ENCODE measurements around the gene ANKS1B. TPM values are rescaled to one million over a fixed set of nuclear protein-coding genes. Genes with fewer than 3 reads are reported as not detected.

Gene ANKS1B
- total RNA-seq, 1 experiment from 2014 or later, result 18.8 TPM

GRCh38 chr12:99235381-99235780, 749.4 kb downstream of the ANKS1B start:
- POLR2A ChIA-PET, result no interaction called here
- CTCF ChIA-PET, result interaction anchor here (0.6 kb wide), 1 partner anchor 10 kb away, joined by 3 read pairs; no protein-coding TSS in a partner anchor
- intact Hi-C loops (cut with micrococcal nuclease), result no loop called here
- DNase-seq (ENCODE audit: unreplicated experiment), result no peak
- no peaks in the 10 kb centered on the region for H3K36me3 Mint-ChIP-seq (ENCODE audit: insufficient read depth, unreplicated experiment)
- peaks cover 17% of the 10 kb centered on the region for H3K4me1 Mint-ChIP-seq (ENCODE audit: insufficient read depth, unreplicated experiment)
- peaks cover 8% of the 10 kb centered on the region for H3K9me3 Mint-ChIP-seq (ENCODE audit: unreplicated experiment)
- no TSS peak for BruUV-seq (replicated peaks)
- no peaks in the 10 kb centered on the region for H3K27me3 Mint-ChIP-seq (ENCODE audit: insufficient read depth, unreplicated experiment)
- H3K4me3 Mint-ChIP-seq (ENCODE audit: unreplicated experiment), result no peak overlapping the region
- no peak overlapping the region for H3K27ac Mint-ChIP-seq (ENCODE audit: low read depth, unreplicated experiment)
- TF ChIP-seq CTCF (IDR thresholded peaks at IDR 0.05; ENCODE audit: unreplicated experiment), result no peak

- intact Hi-C loops (cut with micrococcal nuclease), result no loop called here
- Mint-ChIP-seq H3K4me1 (ENCODE audit: insufficient read depth, unreplicated experiment) (peaks cover 17% of the 10 kb centered on the region), H3K27ac (ENCODE audit: low read depth, unreplicated experiment) (no peak overlapping the region), H3K4me3 (ENCODE audit: unreplicated experiment) (no peak overlapping the region), H3K9me3 (ENCODE audit: unreplicated experiment) (peaks cover 8% of the 10 kb centered on the region), H3K36me3 (ENCODE audit: insufficient read depth, unreplicated experiment) (no peaks in the 10 kb centered on the region), H3K27me3 (ENCODE audit: insufficient read depth, unreplicated experiment) (no peaks in the 10 kb centered on the region)
- ChIA-PET POLR2A (no interaction called here), CTCF (interaction anchor here (0.6 kb wide), 1 partner anchor 342 kb away, joined by 4 read pairs; no protein-coding TSS in a partner anchor)
- BruUV-seq (replicated peaks), result no TSS peak
- no peak for TF ChIP-seq CTCF (IDR thresholded peaks at IDR 0.05; ENCODE audit: unreplicated experiment)
- no peak for DNase-seq (ENCODE audit: unreplicated experiment)
Measured at GRCh38 chr12:99234702-99235101, 750.0 kb downstream of the ANKS1B start.

GRCh38 chr12:99232324-99232723, 752.4 kb downstream of the ANKS1B start:
- BruUV-seq (replicated peaks), result no TSS peak
- POLR2A ChIA-PET, result no interaction called here
- Mint-ChIP-seq H3K27ac (ENCODE audit: low read depth, unreplicated experiment) (no peak overlapping the region), H3K4me1 (ENCODE audit: insufficient read depth, unreplicated experiment) (peaks cover 4% of the 10 kb centered on the region), H3K9me3 (ENCODE audit: unreplicated experiment) (no peaks in the 10 kb centered on the region), H3K4me3 (ENCODE audit: unreplicated experiment) (no peak overlapping the region), H3K36me3 (ENCODE audit: insufficient read depth, unreplicated experiment) (no peaks in the 10 kb centered on the region), H3K27me3 (ENCODE audit: insufficient read depth, unreplicated experiment) (no peaks in the 10 kb centered on the region)
- intact Hi-C loops (cut with micrococcal nuclease), result no loop called here
- TF ChIP-seq CTCF (IDR thresholded peaks at IDR 0.05; ENCODE audit: unreplicated experiment), result no peak
- CTCF ChIA-PET, result no interaction called here
- DNase-seq (ENCODE audit: unreplicated experiment), result no peak

- Mint-ChIP-seq H3K27ac (ENCODE audit: low read depth, unreplicated experiment) (no peak overlapping the region), H3K4me3 (ENCODE audit: unreplicated experiment) (no peak overlapping the region), H3K9me3 (ENCODE audit: unreplicated experiment) (no peaks in the 10 kb centered on the region), H3K4me1 (ENCODE audit: insufficient read depth, unreplicated experiment) (no peaks in the 10 kb centered on the region), H3K27me3 (ENCODE audit: insufficient read depth, unreplicated experiment) (no peaks in the 10 kb centered on the region), H3K36me3 (ENCODE audit: insufficient read depth, unreplicated experiment) (no peaks in the 10 kb centered on the region)
- intact Hi-C loops (cut with micrococcal nuclease), result no loop called here
- ChIA-PET CTCF (no interaction called here), POLR2A (interaction anchor here (0.7 kb wide), 1 partner anchor 58 kb away, joined by 3 read pairs; no protein-coding TSS in a partner anchor)
- DNase-seq (ENCODE audit: unreplicated experiment), result peak; percentile 1
- BruUV-seq (replicated peaks), result no TSS peak
- no peak for TF ChIP-seq CTCF (IDR thresholded peaks at IDR 0.05; ENCODE audit: unreplicated experiment)
Measured at GRCh38 chr12:99231031-99231430, 753.7 kb downstream of the ANKS1B start.

Data from MCF 10A (cell line).